HG02610 (cell line): ENCODE results near the gene SEZ6L.

ENCODE experiments used
- ATAC-seq: cut with Tn5 transposase; IDR thresholded peaks from one replicate; pipeline ENCODE4 v1.9.1; 2021; ENCODE audit warnings: mild to moderate bottlenecking, moderate library complexity; ENCODE audit not compliant: unreplicated experiment

The SEZ6L gene

DNA sequence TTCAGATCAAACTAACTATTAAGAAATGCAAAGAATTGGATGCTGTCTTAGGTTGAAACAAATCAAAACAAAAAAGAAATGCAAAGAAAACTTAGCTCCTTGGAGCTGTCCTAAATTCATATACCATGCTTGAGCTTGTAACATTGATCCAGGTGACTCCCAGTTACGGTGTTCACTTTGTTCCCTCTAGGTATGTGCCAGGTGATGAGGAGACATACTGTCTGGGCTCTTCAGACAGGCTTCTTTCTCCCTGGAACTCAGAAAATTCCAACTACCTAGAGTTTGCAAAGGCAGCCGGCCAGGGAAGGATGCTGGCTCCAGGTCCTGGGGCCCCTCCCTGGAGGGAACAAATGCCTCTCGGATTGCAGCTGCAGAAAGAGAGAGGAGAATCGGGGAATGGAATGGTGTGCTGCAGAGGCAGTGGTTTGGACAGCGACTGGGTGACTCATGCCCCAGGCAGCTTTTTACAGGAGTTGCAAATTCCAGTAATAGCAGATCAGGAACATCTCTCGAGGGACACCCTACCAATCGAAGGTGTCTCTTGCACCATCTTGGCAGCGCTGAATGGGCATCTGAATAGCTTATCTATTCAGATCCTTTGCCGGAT, 247.5 kb downstream of the SEZ6L start:
- ATAC-seq = no peak

DNA sequence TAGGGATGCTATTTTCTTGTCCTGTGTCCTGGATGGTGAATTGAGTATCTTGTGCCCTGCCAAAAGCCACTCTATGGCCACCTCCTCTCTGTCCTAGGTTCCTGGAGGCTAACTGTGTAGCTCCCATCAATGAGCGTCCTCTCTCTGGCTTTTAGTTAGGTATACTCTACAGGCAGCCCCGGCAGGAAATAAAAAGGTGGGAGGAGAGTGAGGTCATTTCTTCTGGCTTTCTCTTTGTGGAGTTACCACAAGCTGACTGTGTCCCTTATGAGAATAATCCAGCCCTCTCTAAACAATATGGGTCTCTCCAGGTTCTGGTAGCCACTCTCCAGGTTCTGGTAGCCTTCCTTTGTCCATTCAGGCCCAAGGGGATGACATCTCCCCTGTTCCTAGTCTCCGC, 248.1 kb downstream of the SEZ6L start:
- ATAC-seq = no peak

DNA sequence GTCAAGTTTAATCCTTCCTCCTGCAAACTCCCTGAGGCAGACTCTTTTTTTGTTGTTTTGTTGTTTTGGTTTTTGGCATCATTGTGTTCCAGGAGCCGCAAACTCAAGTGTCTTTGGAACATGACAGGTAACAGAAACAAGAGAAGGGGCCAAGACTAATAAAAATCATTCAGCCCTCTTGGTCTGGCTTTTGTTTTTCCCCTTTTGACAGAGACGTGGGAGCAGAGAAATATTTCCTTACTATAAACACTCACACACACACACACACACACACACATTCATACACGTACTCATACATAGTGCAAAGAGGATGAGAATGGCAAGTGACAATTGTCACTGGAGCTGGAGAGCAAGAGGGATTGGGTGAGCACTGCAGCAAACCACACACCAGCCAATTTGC, 249.4 kb downstream of the SEZ6L start:
- no peak for ATAC-seq

DNA sequence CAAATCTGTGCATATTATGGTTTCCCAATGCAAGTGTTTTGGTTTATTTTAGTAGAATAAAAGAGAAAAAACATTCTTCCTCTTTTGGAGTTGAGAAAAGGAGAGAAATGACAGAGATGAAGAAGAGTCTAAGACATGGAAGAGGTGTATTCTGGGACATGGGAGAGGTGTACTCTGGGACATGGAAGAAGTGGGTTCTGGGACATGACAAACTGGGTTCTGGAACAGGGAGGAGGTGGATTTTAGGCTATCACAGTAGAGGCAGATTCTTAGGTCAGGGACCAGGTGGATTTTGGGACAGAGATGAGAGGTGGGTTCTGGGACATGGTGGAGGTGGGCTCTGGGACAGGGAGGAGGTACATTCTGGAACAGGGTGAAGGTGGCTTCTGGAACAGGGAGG, 257.7 kb downstream of the SEZ6L start:
- no peak for ATAC-seq

DNA sequence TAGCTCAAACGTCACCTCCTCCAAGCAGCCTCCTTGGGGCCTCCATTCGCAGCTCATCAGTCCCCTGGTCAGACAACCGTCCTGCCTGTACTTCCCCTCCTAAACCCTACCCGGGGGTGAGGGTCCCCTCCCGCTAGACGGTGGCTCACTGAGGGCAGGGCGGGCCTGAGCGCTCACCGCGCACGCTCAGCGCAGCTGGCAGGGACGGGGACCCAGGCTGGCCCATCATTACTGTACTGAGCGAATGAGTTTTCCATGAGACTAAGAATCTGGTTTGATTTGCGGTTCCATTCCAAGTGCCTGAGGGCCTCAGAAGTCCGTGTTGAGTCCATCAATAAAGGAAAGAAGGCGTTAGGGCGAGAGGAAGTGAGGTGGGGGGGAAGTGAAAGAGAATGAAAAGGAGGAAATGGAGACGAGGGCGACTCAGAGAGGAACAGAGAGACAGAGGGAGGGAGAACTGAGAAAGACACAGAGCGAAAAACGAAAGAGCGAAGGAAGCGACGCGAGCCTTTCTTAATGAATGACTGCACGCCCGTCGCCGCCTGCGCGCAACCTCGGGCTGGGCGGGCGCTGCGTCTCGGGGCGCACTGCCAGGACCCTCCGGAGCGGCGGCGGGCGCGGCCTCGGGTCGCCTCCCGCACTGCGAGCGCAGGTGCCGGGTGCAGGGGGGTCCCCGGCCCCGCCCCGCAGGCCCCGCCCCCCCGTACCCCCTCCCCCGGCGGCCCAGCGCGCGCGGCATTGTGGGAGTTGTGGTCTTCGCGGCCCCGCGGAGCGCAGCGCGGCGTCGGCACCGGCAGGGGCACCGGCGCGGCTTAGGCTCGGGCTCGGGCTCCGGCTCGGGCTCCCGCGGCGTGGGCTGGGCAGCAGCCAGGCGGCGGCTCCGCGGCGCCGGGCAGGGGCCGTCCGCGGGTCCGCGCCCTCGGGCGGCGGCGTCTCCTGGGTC, 259.5 kb downstream of the SEZ6L start, which contains the start of gene ASPHD2:
ASPHD2 (plus strand) TSS at position 746 of the 943 bp plus-strand sequence. CDS start 4,356 bp downstream, outside the sequence.
- ATAC-seq = peak; percentile 62

DNA sequence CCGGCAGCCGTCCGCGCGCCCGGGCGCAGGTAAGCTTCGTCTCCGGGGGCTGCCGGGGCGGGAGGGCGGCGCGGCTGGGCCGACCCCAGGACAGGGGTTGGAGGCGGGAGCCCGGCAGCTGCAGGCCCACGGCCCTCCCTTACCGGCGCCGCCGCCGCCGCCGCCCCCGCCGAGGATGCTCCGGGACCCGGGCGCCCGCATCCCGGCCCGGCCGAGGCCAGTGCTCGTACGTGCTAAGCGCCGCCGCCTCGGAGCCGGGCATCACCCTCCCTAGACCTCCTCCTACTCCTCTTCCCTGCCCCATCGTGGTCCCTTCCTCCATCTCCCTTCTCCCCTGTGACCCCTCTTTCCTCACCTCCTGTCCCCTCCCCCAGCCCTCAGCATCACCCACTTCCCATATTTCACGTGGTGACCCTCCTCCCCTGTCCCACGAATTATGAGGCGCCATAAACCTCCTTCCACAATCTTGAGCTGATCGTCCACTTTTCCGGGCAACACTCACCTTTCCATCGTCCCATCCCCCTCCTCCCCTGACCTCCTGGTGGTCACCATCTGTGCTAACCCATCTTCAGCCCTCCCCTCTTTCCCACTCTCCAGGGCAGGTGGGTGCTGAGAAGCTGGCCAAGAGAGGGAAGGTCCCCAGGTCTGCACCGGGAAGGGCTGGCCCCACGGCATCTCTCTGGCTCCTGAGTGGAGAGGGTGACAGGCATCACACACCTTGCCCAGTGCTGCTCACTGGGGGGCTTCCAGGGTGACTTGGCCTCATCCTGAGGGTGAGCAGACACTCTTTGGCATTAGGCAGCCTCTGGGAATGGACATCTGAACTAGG, 260.4 kb downstream of the SEZ6L start:
- ATAC-seq = peak; percentile 8

DNA sequence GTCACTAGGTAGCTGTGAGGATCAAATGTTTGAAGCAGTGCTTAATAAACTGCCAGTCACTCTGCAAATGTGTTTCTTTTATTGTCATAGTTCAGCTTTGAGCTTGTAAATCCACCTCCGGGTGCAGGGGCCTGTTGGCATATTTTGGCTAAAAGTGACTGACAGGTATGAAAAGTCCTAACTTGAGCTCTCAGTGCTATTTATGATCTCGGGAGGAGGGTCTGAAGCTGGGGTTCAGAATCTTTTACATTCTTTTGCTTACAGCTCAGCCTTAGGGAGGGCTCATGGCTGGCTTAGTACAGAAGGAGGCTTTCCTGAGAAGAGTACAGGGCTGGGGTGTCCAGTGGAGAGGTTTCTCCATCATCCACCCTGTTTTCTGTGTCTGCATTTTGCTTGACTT, 261.3 kb downstream of the SEZ6L start:
- ATAC-seq = no peak

DNA sequence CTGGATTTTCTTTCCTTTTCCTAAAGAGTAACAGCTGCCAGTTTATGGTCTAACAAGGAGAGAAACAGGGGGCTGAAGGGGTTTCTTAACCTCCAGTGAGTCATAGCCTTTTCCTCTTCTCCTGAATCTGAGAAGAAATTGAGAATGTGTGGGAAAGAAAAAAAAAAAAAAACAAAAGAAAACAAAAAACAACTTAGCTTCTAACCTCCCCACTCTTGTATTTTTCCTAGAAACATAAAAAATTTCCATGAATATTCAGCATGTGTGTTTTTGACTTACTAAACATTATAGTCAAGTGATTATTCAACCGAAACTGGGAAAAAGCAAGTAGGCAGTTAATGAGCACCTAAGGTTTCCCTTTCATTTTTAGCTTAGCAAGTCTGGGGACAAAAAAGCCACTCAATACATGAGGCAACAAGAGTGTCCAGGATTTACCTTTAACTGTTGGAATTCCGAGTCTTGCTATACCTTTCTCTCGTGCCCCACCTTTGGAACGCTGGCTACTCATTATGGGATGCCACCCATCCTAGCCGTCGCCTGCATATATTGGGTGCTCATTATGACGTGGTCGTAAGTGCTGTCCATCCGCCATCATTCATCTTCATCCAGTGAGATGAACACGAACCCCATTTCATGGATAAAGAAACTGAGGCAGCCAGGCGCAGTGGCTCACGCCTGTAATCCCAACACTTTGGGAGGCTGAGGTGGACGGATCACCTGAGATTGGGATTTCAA, 262.2 kb downstream of the SEZ6L start:
- no peak for ATAC-seq

DNA sequence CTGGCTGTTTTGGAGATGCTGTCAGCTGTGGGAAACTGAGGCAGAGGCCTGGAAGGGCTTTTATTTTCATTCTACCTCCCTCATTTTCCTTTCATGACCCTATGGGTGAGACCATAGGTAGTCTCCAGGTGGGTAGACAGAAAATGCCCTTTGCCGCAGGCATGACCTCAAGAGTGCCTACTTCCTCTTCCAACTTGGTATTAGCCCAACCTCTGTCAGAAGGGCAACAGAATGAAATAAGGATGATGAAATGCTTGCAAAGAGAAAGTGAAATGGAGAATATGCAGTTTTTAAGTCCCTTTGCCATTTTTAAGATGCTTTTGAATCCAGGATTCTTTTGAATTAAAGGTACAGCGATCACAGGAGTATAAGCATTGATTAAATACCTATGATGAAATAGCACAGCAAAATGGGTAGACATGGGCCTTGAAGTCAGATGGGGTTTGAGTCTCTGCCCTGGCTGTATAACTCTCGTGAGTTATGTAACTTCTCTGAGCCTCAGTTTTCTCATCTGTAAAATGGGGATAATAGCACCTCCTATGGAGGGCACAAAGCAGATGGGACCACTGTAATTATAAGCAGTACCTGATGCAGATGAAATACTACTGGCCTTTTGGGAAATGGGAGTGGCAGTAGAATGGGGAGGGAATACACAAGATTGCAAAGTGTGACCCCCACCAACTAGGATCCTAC, 263.5 kb downstream of the SEZ6L start:
- no peak for ATAC-seq
